Measurements from ENCODE around the gene ANKRD42. TPM values are rescaled to one million over a fixed set of nuclear protein-coding genes. Genes with fewer than 3 reads are reported as not detected.

Gene ANKRD42
- total and polyA plus RNA-seq, 2 of the 8 experiments (the other 6 are each of a cell fraction or from before 2014, with no cell fraction given): 2.0 to 5.5 TPM

- Histone ChIP-seq H4K20me1 (replicated peaks in 1 of 2; ENCODE audit: control insufficient read depth in 1 of 2, insufficient read depth in 2 of 2, low read length in 2 of 2) (no peaks in the 10 kb centered on the region), H2BK12ac (ENCODE audit: low read depth, low read length) (no peak overlapping the region), H3K79me1 (ENCODE audit: low read depth, low read length) (0 out of 2 replicates have a peak, but pooled peaks cover 4% of the 10 kb centered on the region), H3K27me3 (replicated peaks in 1 of 4; ENCODE audit: control insufficient read depth in 3 of 4, extremely low read depth in 1 of 4, insufficient read depth in 3 of 4, low read length in 3 of 4) (peaks cover 0 to 2% (median 0%) of the 10 kb centered on the region in 4 experiments; a peak in 2 of 7 replicates), H2BK15ac (ENCODE audit: low read length) (no peak overlapping the region), H2BK120ac (replicated peaks; ENCODE audit: low read depth, low read length) (no peak overlapping the region), H3K4me3 (ENCODE audit: extremely low read depth in 1 of 4, insufficient read depth in 2 of 4, low read depth in 3 of 4, low read length in 4 of 4) (no peak overlapping the region), H3K79me2 (ENCODE audit: control insufficient read depth in 1 of 2, insufficient read depth in 2 of 2, low read length in 2 of 2) (peaks cover 5 to 16% of the 10 kb centered on the region in 2 experiments), H3K36me3 (ENCODE audit: control insufficient read depth in 2 of 4, insufficient read depth in 4 of 4, low read length in 3 of 4) (peaks cover 4 to 15% (median 6%) of the 10 kb centered on the region in 4 experiments; a peak in 7 of 8 replicates), H2BK5ac (ENCODE audit: low read depth, low read length) (no peak overlapping the region), H3K9me3 (ENCODE audit: insufficient read depth in 2 of 2, low read depth in 1 of 2, low read length in 1 of 2) (no peaks in the 10 kb centered on the region), H2AK5ac (ENCODE audit: low read depth, low read length) (no peak overlapping the region), H3K4me1 (replicated peaks in 1 of 4; ENCODE audit: control insufficient read depth in 3 of 4, insufficient read depth in 4 of 4, low read length in 3 of 4) (peaks cover 0 to 2% (median 0%) of the 10 kb centered on the region in 4 experiments; a peak in 1 of 7 replicates), H3K23ac (ENCODE audit: insufficient read length) (no peak overlapping the region), H3K14ac (ENCODE audit: insufficient read length) (no peak overlapping the region), H3K18ac (ENCODE audit: extremely low read depth, low read length) (no peak overlapping the region), H4K91ac (replicated peaks; ENCODE audit: insufficient read length, low read length) (no peak overlapping the region), H3K9ac (replicated peaks in 1 of 4; ENCODE audit: extremely low read depth in 1 of 4, low read depth in 3 of 4, low read length in 3 of 4) (no peak overlapping the region), H3K4me2 (ENCODE audit: insufficient read depth in 1 of 2, low read depth in 2 of 2, low read length in 2 of 2) (no peak overlapping the region; a peak in 1 of 4 replicates), H3K27ac (ENCODE audit: low read depth, low read length) (no peak overlapping the region), H3K56ac (replicated peaks; ENCODE audit: insufficient read length, low read depth, low read length) (no peak overlapping the region), H2BK20ac (ENCODE audit: low read length) (no peak overlapping the region), H2AFZ (ENCODE audit: low read length) (no peak overlapping the region), H4K8ac (ENCODE audit: extremely low read depth, insufficient read depth, low read length) (no peak overlapping the region), H4K5ac (ENCODE audit: insufficient read length, low read depth, low read length) (no peak overlapping the region), H3K23me2 (ENCODE audit: low read depth, low read length) (peaks cover 10% of the 10 kb centered on the region), H3K4ac (replicated peaks; ENCODE audit: insufficient read length, low read depth, low read length) (no peak overlapping the region)
- TF ChIP-seq RFX5 (IDR thresholded peaks at IDR 0.05; ENCODE audit: borderline replicate concordance, low read depth, low read length): no peak
- no peak for TF ChIP-seq USF2 (IDR thresholded peaks at IDR 0.05; ENCODE audit: low read length)
- WGBS, 2 experiments (ENCODE audit: extremely low coverage in 1 of 2, insufficient coverage in 1 of 2, insufficient read length in 1 of 2, insufficient replicate concordance in 2 of 2, low coverage in 1 of 2, low lambda C conversion rate in 2 of 2, missing lambda C conversion rate in 1 of 2): 95% methylated on average over 5 of the region's 8 CpGs; no CpG with 5 or more reads in 1 of the 2 experiments
- ChIA-PET CTCF (ENCODE audit: partially characterized antibody) (no interaction called here), POLR2A (ENCODE audit: partially characterized antibody) (interaction anchor here (1.1 to 3.6 kb wide), 2 partner anchors 14 to 39 kb away, joined by 3 to 17 read pairs; partner anchors contain the start of gene PCF11)
- no peak for FAIRE-seq
- DNase-seq (ENCODE audit: low read depth in 1 of 2, low spot score in 2 of 2): no peak
These were observed 2.1 kb downstream of the ANKRD42 start for GRCh38 chr11:83195649-83196048.

Measured in H1 (cell line).